Astrocyte of the cerebellum (primary cell): ENCODE results near the gene HHAT.

ENCODE experiments used
- DNase-seq: peaks from one replicate; pipeline ENCODE4 v3.0.0-alpha.2; 2011; ENCODE audit warnings: low read depth
- H3K4me3 ChIP-seq: 2 replicates; pipeline ENCODE4 v1.5.1; 2011; ENCODE audit warnings: mild to moderate bottlenecking, low read depth, low read length, moderate library complexity
- in situ Hi-C: cut with HindIII; loops from 2 replicates; pipeline ENCODE4 v1.10.0; 2017; ENCODE audit warnings: low sequenced_read_pairs
- TF ChIP-seq, protein P1 (sequence below): IDR thresholded peaks from 2 replicates; pipeline ENCODE4 v1.5.1; 2012; ENCODE audit warnings: low read length, low read depth, moderate library complexity, mild to moderate bottlenecking; ENCODE audit errors: missing control alignments

Gene HHAT

DNA sequence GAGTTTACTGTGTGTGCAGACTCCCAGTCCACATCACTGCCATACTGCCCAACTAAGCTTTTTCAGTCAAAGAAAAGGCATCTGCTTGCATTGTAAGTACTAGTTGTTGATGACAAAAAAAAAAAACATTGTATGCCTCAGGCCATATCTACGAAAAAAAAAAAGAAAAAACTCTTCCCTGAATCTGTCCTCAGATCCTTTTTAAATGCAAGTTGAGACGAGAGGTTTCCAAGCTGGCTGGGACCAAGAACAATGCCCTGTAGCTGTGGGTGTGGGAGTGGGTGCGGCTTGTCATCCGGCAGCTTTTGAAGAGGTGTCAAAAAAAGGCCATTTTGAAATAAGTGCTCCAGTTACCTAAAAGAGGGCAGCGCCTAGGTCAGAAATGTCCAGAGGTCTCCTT, 29.2 kb upstream of the HHAT start:
- no peak overlapping the region for H3K4me3 ChIP-seq
- DNase-seq = no peak
- TF ChIP-seq, protein P1, sequence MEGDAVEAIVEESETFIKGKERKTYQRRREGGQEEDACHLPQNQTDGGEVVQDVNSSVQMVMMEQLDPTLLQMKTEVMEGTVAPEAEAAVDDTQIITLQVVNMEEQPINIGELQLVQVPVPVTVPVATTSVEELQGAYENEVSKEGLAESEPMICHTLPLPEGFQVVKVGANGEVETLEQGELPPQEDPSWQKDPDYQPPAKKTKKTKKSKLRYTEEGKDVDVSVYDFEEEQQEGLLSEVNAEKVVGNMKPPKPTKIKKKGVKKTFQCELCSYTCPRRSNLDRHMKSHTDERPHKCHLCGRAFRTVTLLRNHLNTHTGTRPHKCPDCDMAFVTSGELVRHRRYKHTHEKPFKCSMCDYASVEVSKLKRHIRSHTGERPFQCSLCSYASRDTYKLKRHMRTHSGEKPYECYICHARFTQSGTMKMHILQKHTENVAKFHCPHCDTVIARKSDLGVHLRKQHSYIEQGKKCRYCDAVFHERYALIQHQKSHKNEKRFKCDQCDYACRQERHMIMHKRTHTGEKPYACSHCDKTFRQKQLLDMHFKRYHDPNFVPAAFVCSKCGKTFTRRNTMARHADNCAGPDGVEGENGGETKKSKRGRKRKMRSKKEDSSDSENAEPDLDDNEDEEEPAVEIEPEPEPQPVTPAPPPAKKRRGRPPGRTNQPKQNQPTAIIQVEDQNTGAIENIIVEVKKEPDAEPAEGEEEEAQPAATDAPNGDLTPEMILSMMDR = no peak
- in situ Hi-C loops = no loop called here

DNA sequence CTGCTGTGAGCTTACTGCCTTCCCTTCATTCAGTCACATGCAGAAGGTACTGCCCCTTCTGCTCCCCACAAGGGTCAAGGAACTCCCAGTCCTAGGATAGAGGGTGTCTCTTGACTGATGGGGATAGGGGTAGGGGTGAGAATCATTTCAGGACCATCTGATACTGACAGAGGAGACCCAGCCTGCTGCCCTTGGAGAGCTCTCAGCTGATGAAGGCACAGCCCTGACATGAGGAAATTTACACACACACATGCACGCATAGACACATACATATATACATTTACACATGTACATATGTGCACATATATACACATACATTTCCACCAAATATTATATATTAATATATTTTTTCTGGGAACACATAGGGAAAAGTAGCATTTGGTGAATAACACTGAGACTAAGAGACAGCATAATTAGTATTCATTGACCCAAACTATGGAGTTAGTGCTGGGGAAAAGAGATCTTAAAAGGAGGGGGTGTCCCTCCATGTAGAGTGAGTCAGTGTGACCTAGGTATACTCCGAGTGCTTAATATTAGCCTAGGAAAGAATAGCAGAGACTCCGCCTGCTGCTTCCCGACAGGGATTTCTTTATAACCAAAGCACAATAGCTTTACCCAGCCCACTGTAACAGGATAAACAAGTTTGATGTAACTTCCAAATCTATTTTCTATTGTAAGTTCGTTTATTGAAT, 27.6 kb upstream of the HHAT start:
- TF ChIP-seq, protein P1 = no peak
- DNase-seq = no peak
- no peak overlapping the region for H3K4me3 ChIP-seq
- in situ Hi-C loops = no loop called here

DNA sequence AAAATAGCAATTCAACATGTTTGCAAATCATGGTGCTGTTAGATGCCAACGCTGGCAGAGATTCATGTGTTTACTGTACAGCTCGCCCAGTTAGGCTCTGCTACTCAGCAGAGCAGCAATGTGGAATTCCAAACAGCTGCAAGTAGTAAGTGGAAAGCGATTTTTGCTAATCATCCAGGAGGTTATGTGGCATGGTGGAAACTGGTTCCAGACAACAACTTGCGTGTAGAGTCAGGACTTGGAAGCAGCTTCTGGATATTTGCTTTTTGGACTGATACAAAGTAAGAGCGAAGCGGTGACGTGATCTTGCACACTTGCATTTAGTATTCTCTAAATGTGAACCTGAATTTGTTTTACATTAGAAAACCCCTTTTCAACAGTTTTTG, 27.1 kb upstream of the HHAT start:
- in situ Hi-C loops = no loop called here
- TF ChIP-seq, protein P1 = no peak

DNA sequence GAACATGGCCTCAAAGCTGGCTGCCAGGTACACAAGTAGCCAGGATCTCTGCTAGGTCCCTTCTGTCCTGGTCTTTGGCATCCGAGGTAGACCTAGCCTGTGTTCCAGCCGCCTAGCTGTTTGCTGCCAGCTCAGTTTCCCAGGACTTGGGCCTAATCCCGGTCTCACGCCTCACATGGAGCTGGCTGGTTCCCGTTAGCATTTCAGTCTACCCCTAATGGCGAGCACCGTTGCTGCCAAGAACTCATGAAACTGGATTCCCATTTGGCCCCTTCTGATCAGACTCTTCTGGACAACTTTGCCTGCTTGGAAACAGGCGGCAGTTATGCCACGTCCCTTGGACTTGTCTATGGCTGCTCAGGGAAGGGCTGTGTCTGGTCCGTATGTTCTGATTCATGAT, 26.2 kb upstream of the HHAT start:
- DNase-seq = no peak
- no peak overlapping the region for H3K4me3 ChIP-seq
- in situ Hi-C loops = no loop called here
- TF ChIP-seq, protein P1 = no peak

More for the DNA sequence above, 27.1 kb upstream of the HHAT start:
- DNase-seq = no peak
- H3K4me3 ChIP-seq = no peak overlapping the region

DNA sequence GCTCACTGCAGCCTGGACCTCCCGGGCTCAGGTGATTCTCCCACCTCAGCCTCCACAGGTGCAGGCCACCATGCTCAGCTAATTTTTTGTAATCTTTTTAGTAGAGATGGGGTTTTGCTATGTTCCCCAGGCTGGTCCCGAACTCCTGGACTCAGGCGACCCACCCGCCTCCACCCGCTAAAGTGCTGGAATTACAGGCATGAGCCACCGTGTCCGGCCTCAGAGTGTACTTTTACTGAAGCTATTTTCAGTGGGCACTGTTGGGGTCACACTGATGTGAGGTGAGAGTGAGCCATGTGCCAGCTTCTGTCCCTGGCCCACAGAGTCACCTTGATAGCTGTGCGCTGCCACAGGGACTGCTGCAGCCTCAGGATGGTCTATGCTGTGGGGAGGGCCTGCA, 25.3 kb upstream of the HHAT start:
- in situ Hi-C loops = no loop called here

DNA sequence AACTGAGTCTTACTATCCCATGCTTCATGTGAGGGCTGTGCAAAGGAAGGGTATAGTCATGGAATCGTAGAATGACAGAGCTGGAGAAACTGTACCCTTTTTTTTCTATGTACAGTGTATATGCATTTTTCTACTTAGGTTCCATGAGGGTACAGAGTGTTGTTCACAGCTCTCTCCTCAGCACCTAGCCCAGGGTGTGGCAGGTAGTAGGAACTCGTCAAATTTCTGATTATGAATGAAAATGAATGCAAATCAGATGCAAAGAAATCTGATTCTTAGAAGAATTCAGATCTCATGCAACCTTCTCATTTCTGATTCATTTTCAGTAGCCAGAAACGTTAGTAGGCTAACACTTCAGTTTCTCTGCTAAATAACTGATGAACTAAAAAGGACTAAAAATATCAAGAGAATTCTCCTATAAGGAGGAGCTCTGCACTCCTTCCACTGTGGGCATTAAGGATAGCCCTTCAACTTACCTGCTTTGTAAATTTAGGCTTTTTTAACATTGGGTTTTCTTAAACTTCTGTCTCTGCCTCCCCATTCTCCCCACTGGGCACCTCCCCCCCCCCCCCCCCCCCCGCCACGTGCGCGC, 18.0 kb upstream of the HHAT start:
- TF ChIP-seq, protein P1 = no peak
- in situ Hi-C loops = no loop called here
- DNase-seq = no peak
- no peak overlapping the region for H3K4me3 ChIP-seq

More for the DNA sequence above, 25.3 kb upstream of the HHAT start:
- DNase-seq = no peak
- no peak overlapping the region for H3K4me3 ChIP-seq
- TF ChIP-seq, protein P1 = no peak
